GM12801 (cell line): ENCODE measurements around the gene INSM2.

Experiments
- CTCF ChIP-seq: IDR thresholded peaks from one replicate; pipeline ENCODE4 v1.5.1; 2011; ENCODE audit warnings: control low read depth; ENCODE audit not compliant: insufficient read length; ENCODE audit errors: extremely low read depth

Gene INSM2

GRCh38 chr14:35571598-35571997, 37.6 kb downstream of the INSM2 start:
- no peak for TF ChIP-seq CTCF

GRCh38 chr14:35573911-35574310, 39.9 kb downstream of the INSM2 start:
- TF ChIP-seq CTCF, result no peak

- no peak for TF ChIP-seq CTCF
Measured at GRCh38 chr14:35576260-35576659, 42.3 kb downstream of the INSM2 start.

DNA sequence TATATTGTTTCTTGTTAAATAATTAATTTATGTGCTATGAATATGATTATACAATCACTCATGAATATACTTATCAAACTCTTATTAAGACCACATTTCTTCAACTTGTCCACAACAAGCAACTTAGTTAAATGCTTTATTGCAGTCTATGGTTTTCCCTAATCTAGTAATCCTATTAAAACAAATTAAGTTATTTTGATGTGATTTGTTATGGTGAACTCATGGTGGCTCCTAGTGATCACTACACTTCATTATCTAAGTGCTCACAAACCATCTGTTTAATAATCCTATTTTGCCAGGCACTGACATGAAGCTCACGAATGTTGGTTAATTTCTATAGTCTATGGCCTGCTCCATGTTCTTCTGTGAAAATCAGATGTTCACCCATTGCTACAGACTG, 42.9 kb downstream of the INSM2 start:
- no peak for TF ChIP-seq CTCF

DNA sequence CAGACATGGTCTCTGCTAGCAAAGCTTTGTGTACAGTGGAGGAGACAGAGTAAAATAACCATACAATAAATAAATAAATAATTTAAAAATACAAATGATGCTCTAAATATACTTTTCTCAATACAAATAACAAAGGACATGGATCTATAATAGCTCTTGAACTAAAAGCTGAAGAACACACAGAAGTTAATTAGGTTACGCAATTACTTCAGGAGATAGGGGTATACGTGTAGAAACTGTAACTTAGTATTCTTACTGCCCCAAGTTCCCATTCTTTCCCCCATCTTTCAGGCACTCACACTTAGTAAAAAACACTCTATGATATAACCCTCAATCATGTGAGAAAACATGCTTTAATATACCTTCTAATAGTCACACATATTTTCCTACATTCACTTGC, 44.2 kb downstream of the INSM2 start:
- no peak for TF ChIP-seq CTCF

- no peak for TF ChIP-seq CTCF
Measured at GRCh38 chr14:35578639-35579038, 44.7 kb downstream of the INSM2 start.
